IMR-90 (cell line): Measurements from ENCODE around the gene PUDP.

Experiments used
- BHLHE40 ChIP-seq: fragments of 150-350 bp; IDR thresholded peaks from 2 replicates; pipeline ENCODE4 v1.6.1; 2016; ENCODE audit warnings: mild to moderate bottlenecking, low read depth, low read length
- CEBPB ChIP-seq: IDR thresholded peaks from 2 replicates; pipeline ENCODE4 v1.6.1; 2012; ENCODE audit warnings: low read depth, low read length, improper control_type of control experiment
- CHD1 ChIP-seq: IDR thresholded peaks from 2 replicates; pipeline ENCODE4 v1.6.1; 2012; ENCODE audit warnings: low read depth, low read length, improper control_type of control experiment
- CTCF ChIP-seq: conservative IDR thresholded peaks from 2 replicates; pipeline ENCODE4 v1.5.1; 2012; ENCODE audit warnings: mild to moderate bottlenecking, low read depth, low read length, improper control_type of control experiment
- ELK1 ChIP-seq: fragments of 150-350 bp; IDR thresholded peaks from 2 replicates; pipeline ENCODE4 v1.6.1; 2016; ENCODE audit warnings: low read depth, mild to moderate bottlenecking, low read length, moderate library complexity, borderline replicate concordance
- FOS ChIP-seq: fragments of 150-350 bp; IDR thresholded peaks from 2 replicates; pipeline ENCODE4 v1.6.1; 2016; ENCODE audit warnings: low read depth, low read length
- MAFK ChIP-seq: IDR thresholded peaks from 2 replicates; pipeline ENCODE4 v1.6.1; 2012; ENCODE audit warnings: low read depth, low read length, improper control_type of control experiment
- MAZ ChIP-seq: IDR thresholded peaks from 2 replicates; pipeline ENCODE4 v1.6.1; 2012; ENCODE audit warnings: low read depth, mild to moderate bottlenecking, low read length, improper control_type of control experiment, moderate library complexity, borderline replicate concordance
- POLR2A ChIP-seq: IDR thresholded peaks from 2 replicates; pipeline ENCODE4 v1.6.1; 2012; ENCODE audit warnings: mild to moderate bottlenecking, low read depth, low read length

GRCh38 chrX:7163146-7163677 lies 15.3 kb upstream of the PUDP start:
- TF ChIP-seq CTCF (no peak), FOS (no peak), MAZ (no peak), POLR2A (no peak), MAFK (no peak), CHD1 (no peak), CEBPB (no peak), BHLHE40 (no peak), ELK1 (no peak)
